ENCODE results near the gene PDE7B.

Gene PDE7B

DNA sequence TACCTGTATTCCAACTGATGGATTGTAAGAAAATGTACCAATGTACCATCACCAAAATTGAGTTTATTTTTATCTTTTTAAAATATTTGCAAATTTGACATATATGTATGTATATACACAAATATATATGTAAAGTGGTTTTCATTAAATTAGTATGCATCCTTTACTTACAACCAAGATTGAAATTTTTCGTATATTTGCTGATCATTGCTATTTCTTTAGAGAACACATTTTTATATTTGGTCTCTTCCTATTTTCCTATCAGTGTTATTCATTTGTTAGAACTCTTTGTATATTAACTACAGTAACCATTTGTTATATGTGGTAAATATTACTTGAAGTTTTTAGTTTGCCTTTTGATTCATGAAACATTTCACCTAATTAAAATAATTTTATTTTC is 324.4 kb downstream of the PDE7B start:
- no peak overlapping the region for H2AFZ ChIP-seq (ENCODE audit: low read depth)
- no peak for TF ChIP-seq CTCF (conservative IDR thresholded peaks at IDR 0.05; ENCODE audit: low read depth, low read length)
- H3K4me3 ChIP-seq (IDR thresholded peaks at IDR 0.05; ENCODE audit: insufficient read depth, low read depth, low read length): no peak overlapping the region
- no peaks in the 10 kb centered on the region for H3K4me1 ChIP-seq (ENCODE audit: low read depth, poor library complexity, severe bottlenecking)
- no peak overlapping the region for H3K9ac ChIP-seq
- H3K27me3 ChIP-seq (ENCODE audit: insufficient read depth, low read depth): no peaks in the 10 kb centered on the region
- no peak overlapping the region for H3K27ac ChIP-seq
- no peaks in the 10 kb centered on the region for H3K79me2 ChIP-seq (ENCODE audit: insufficient read depth, low read depth)
- no peaks in the 10 kb centered on the region for H3K36me3 ChIP-seq (ENCODE audit: insufficient read depth)
- H4K20me1 ChIP-seq (ENCODE audit: insufficient read depth): no peaks in the 10 kb centered on the region
- no peak overlapping the region for H3K4me2 ChIP-seq

GRCh38 chr6:136178749-136179148 is 327.2 kb downstream of the PDE7B start:
- Histone ChIP-seq H3K9ac (no peak overlapping the region), H2AFZ (ENCODE audit: low read depth) (no peak overlapping the region), H3K27ac (no peak overlapping the region), H3K4me2 (no peak overlapping the region), H3K79me2 (ENCODE audit: insufficient read depth, low read depth) (no peaks in the 10 kb centered on the region), H3K27me3 (ENCODE audit: insufficient read depth, low read depth) (no peaks in the 10 kb centered on the region), H3K4me1 (ENCODE audit: low read depth, poor library complexity, severe bottlenecking) (no peaks in the 10 kb centered on the region), H3K36me3 (ENCODE audit: insufficient read depth) (no peaks in the 10 kb centered on the region), H3K4me3 (IDR thresholded peaks at IDR 0.05; ENCODE audit: insufficient read depth, low read depth, low read length) (no peak overlapping the region), H4K20me1 (ENCODE audit: insufficient read depth) (no peaks in the 10 kb centered on the region)
- no peak for TF ChIP-seq CTCF (conservative IDR thresholded peaks at IDR 0.05; ENCODE audit: low read depth, low read length)

DNA sequence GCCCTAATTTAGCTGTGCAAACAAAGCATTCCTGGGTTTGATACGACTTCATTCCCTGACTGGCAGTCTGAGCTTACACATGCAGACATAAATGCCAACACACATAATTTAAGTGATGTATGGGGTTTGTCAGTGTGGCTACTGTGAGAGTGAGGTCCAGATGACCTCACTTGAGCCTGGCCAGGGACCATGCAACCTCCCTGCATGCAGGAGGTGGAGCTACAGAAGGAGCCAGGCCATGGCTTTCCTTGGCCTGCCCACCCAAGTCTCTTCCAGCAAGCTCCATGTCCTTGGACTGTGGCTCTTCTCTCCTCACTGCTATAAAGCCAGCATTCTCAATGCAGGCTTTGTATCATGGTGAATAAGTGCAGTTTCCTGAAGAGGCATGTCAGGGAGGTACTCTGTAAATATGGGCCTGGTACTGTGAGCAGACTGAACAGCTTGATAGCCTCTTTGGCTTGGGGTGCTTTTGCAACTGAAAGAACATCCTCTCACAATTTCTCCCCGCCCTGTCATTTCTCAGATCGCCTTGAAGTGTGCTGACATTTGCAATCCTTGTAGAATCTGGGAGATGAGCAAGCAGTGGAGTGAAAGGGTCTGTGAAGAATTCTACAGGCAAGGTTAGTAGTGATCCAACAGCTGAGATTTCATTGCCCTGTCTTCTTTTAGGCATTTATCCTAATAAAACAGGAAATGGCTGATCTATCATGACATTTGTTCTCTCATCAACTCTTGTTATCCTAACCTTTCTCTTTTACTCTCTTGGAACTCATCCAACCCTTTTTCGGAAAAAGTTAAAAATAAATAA is 329.4 kb downstream of the PDE7B start:
- Histone ChIP-seq H4K20me1 (ENCODE audit: insufficient read depth) (no peaks in the 10 kb centered on the region), H3K4me1 (ENCODE audit: low read depth, poor library complexity, severe bottlenecking) (no peaks in the 10 kb centered on the region), H3K4me2 (no peak overlapping the region), H3K27me3 (ENCODE audit: insufficient read depth, low read depth) (no peaks in the 10 kb centered on the region), H3K4me3 (IDR thresholded peaks at IDR 0.05; ENCODE audit: insufficient read depth, low read depth, low read length) (no peak overlapping the region), H3K9ac (no peak overlapping the region), H3K36me3 (ENCODE audit: insufficient read depth) (no peaks in the 10 kb centered on the region), H2AFZ (ENCODE audit: low read depth) (no peak overlapping the region), H3K27ac (no peak overlapping the region), H3K79me2 (ENCODE audit: insufficient read depth, low read depth) (no peaks in the 10 kb centered on the region)
- TF ChIP-seq CTCF (conservative IDR thresholded peaks at IDR 0.05; ENCODE audit: low read depth, low read length): no peak

DNA sequence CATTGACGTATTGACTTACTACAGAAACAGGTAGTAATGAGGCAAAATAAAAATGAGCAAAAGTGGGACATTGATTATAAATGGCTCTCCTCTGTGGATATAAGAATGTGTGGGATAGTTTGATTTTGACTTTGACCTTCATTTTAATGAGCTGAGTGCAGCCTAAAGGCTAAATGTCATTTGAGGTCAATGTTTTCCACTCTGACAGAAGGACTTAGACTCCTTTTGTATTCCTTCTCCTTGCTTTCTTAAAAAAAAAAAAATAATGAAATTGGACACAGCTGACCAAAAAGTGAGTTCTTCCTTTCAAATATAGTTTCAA is 330.0 kb downstream of the PDE7B start:
- H3K27me3 ChIP-seq (ENCODE audit: insufficient read depth, low read depth): no peaks in the 10 kb centered on the region
- TF ChIP-seq CTCF (conservative IDR thresholded peaks at IDR 0.05; ENCODE audit: low read depth, low read length): no peak
- no peak overlapping the region for H3K4me2 ChIP-seq
- no peak overlapping the region for H3K9ac ChIP-seq
- H3K79me2 ChIP-seq (ENCODE audit: insufficient read depth, low read depth): no peaks in the 10 kb centered on the region
- H3K4me3 ChIP-seq (IDR thresholded peaks at IDR 0.05; ENCODE audit: insufficient read depth, low read depth, low read length): no peak overlapping the region
- H3K27ac ChIP-seq: no peak overlapping the region
- H2AFZ ChIP-seq (ENCODE audit: low read depth): no peak overlapping the region
- H3K4me1 ChIP-seq (ENCODE audit: low read depth, poor library complexity, severe bottlenecking): no peaks in the 10 kb centered on the region
- H3K36me3 ChIP-seq (ENCODE audit: insufficient read depth): no peaks in the 10 kb centered on the region
- no peaks in the 10 kb centered on the region for H4K20me1 ChIP-seq (ENCODE audit: insufficient read depth)
